ENCODE measurements around the gene ZNF607.
"Not testable (repeated sequence)": the region's sequence is repeated elsewhere in the genome, so short reads cannot be mapped to it uniquely, and the experiment has no call there.

The ZNF607 gene

GRCh38 chr19:37719111-37719926 is at the start of gene ZNF607:
Gene ZNF607 (minus strand): TSS chr19:37719761. CDS start chr19:37711618, 8,143 bp downstream.
- H3K9ac ChIP-seq (ENCODE audit: low read length), result peak within 1 kb of the TSS; percentile 84
- H3K79me2 ChIP-seq (ENCODE audit: insufficient read depth, low read length), result peaks cover 16% of the 10 kb centered on the region
- H3F3A ChIP-seq (ENCODE audit: insufficient read depth, low read length), result no peaks in the 10 kb centered on the region
- peaks cover 16% of the 10 kb centered on the region for H3K4me1 ChIP-seq (ENCODE audit: insufficient read depth, low read length, severe bottlenecking)
- H3K9me2 ChIP-seq (ENCODE audit: low read depth, low read length), result no peaks in the 10 kb centered on the region
- TF ChIP-seq EZH2 (IDR thresholded peaks at IDR 0.05; ENCODE audit: borderline replicate concordance, low read length), result no peak
- TF ChIP-seq CTCF (IDR thresholded peaks at IDR 0.05; ENCODE audit: low read length), result peak; percentile 78
- no peaks in the 10 kb centered on the region for H3K27me3 ChIP-seq (ENCODE audit: insufficient read depth, low read length)
- peak within 1 kb of the TSS; percentile 97; the same call in 1 of the 2 replicates for H2AFZ ChIP-seq (ENCODE audit: low read length)
- H4K20me1 ChIP-seq (ENCODE audit: insufficient read depth, low read length), result no peaks in the 10 kb centered on the region
- peak within 1 kb of the TSS; percentile 71 for H3K4me3 ChIP-seq (ENCODE audit: low read depth, low read length, poor library complexity, severe bottlenecking)
- peaks cover 32% of the 10 kb centered on the region for H3K36me3 ChIP-seq (ENCODE audit: insufficient read depth, low read length)
- peak within 1 kb of the TSS; percentile 42 for H3K27ac ChIP-seq (ENCODE audit: low read depth, low read length, poor library complexity, severe bottlenecking)
- peak within 1 kb of the TSS; percentile 90 for H3K4me2 ChIP-seq (ENCODE audit: low read length)
- H3K9me3 ChIP-seq (ENCODE audit: low read length), result peaks cover 8% of the 10 kb centered on the region; the same call in 1 of the 2 replicates

GRCh38 chr19:37763488-37763887 is 43.9 kb upstream of the ZNF607 start:
- Histone ChIP-seq H3K9me3 (ENCODE audit: low read length) (no peaks in the 10 kb centered on the region), H3K9ac (ENCODE audit: low read length) (no peak overlapping the region), H3K4me1 (ENCODE audit: insufficient read depth, low read length, severe bottlenecking) (no peaks in the 10 kb centered on the region), H3K79me2 (ENCODE audit: insufficient read depth, low read length) (no peaks in the 10 kb centered on the region), H2AFZ (ENCODE audit: low read length) (no peak overlapping the region), H3K27me3 (ENCODE audit: insufficient read depth, low read length) (no peaks in the 10 kb centered on the region), H3K27ac (ENCODE audit: low read depth, low read length, poor library complexity, severe bottlenecking) (no peak overlapping the region), H3K9me2 (ENCODE audit: low read depth, low read length) (no peaks in the 10 kb centered on the region), H3K4me2 (ENCODE audit: low read length) (no peak overlapping the region), H3K36me3 (ENCODE audit: insufficient read depth, low read length) (peaks cover 21% of the 10 kb centered on the region), H3F3A (ENCODE audit: insufficient read depth, low read length) (no peaks in the 10 kb centered on the region), H3K4me3 (ENCODE audit: low read depth, low read length, poor library complexity, severe bottlenecking) (no peak overlapping the region), H4K20me1 (ENCODE audit: insufficient read depth, low read length) (no peaks in the 10 kb centered on the region)
- TF ChIP-seq EZH2 (IDR thresholded peaks at IDR 0.05; ENCODE audit: borderline replicate concordance, low read length) (no peak), CTCF (IDR thresholded peaks at IDR 0.05; ENCODE audit: low read length) (no peak)

GRCh38 chr19:37757683-37758082 is 38.1 kb upstream of the ZNF607 start:
- H3K27ac ChIP-seq (ENCODE audit: low read depth, low read length, poor library complexity, severe bottlenecking); H3K4me2 ChIP-seq (ENCODE audit: low read length); H3K27me3 ChIP-seq (ENCODE audit: insufficient read depth, low read length); H3K9me2 ChIP-seq (ENCODE audit: low read depth, low read length); H2AFZ ChIP-seq (ENCODE audit: low read length); H3K4me3 ChIP-seq (ENCODE audit: low read depth, low read length, poor library complexity, severe bottlenecking); H3K4me1 ChIP-seq (ENCODE audit: insufficient read depth, low read length, severe bottlenecking); H3K9ac ChIP-seq (ENCODE audit: low read length); H3K79me2 ChIP-seq (ENCODE audit: insufficient read depth, low read length); H3K9me3 ChIP-seq (ENCODE audit: low read length); H4K20me1 ChIP-seq (ENCODE audit: insufficient read depth, low read length); H3F3A ChIP-seq (ENCODE audit: insufficient read depth, low read length): not testable (repeated sequence)
- peaks cover 10% of the 10 kb centered on the region; the same call in 1 of the 2 replicates for H3K36me3 ChIP-seq (ENCODE audit: insufficient read depth, low read length)

GRCh38 chr19:37738371-37738770 is 18.8 kb upstream of the ZNF607 start:
- Histone ChIP-seq H2AFZ (ENCODE audit: low read length) (no peak overlapping the region), H3K9me2 (ENCODE audit: low read depth, low read length) (no peaks in the 10 kb centered on the region), H3F3A (ENCODE audit: insufficient read depth, low read length) (no peaks in the 10 kb centered on the region), H3K9ac (ENCODE audit: low read length) (no peak overlapping the region), H3K4me3 (ENCODE audit: low read depth, low read length, poor library complexity, severe bottlenecking) (no peak overlapping the region), H3K27me3 (ENCODE audit: insufficient read depth, low read length) (no peaks in the 10 kb centered on the region), H3K79me2 (ENCODE audit: insufficient read depth, low read length) (no peaks in the 10 kb centered on the region), H3K27ac (ENCODE audit: low read depth, low read length, poor library complexity, severe bottlenecking) (no peak overlapping the region), H3K36me3 (ENCODE audit: insufficient read depth, low read length) (peaks cover 26% of the 10 kb centered on the region), H3K9me3 (ENCODE audit: low read length) (peaks cover 33% of the 10 kb centered on the region), H3K4me2 (ENCODE audit: low read length) (no peak overlapping the region), H3K4me1 (ENCODE audit: insufficient read depth, low read length, severe bottlenecking) (no peaks in the 10 kb centered on the region), H4K20me1 (ENCODE audit: insufficient read depth, low read length) (no peaks in the 10 kb centered on the region)
- TF ChIP-seq CTCF (IDR thresholded peaks at IDR 0.05; ENCODE audit: low read length) (no peak), EZH2 (IDR thresholded peaks at IDR 0.05; ENCODE audit: borderline replicate concordance, low read length) (no peak)

All from OCI-LY1 (cell line).